GM21786 (cell line): ENCODE measurements around the gene POLR3A.

Source experiments
- ATAC-seq: cut with Tn5 transposase; IDR thresholded peaks from one replicate; pipeline ENCODE4 v1.9.1; 2021; ENCODE audit not compliant: unreplicated experiment

POLR3A gene

DNA sequence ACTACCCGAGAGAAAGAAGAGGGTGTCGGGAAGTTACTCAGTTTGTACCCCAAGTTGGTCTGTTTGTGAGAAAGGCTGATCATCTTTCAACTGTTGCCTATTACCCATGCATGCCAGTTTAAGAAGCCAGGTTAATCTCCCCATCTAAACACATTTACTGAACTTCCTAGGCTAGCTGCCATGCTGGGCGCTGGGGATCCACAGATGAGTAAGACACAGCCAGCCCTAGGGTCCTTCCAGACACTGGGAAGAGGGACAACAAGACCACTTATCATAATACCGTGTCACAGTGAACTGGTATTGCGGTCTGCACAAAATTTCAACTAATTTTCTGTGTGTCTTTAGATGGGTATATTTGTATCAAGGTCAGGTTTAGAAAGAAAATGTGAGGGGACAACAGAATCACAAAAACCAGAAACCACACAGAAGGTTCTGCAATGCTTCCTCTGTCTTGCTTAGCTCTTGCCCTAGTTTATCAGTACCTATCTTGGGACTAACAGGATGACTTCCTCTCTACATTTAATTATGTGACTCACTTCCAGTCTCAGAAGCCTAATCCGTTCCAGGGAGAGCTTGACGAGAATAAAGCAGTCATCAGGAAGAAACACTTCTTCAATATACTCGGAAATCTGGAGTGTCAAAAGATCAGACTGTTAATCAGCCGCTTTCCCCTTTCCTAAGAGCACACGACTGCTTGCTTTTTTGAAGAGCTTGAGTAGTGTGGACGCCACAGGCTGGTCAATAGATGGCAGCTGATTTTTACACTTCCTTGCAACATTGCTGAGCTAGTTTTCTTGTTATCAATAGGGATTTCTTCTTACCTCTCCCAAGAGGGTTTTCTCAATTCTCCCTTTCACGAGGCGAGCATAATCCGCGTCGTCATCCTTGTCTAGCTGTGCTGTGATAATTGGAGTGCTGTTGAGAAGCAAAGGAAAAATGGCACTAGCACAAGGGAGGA is 45.7 kb downstream of the POLR3A start:
- no peak for ATAC-seq

GRCh38 chr10:77981281-77981680 is 48.0 kb downstream of the POLR3A start:
- no peak for ATAC-seq

DNA sequence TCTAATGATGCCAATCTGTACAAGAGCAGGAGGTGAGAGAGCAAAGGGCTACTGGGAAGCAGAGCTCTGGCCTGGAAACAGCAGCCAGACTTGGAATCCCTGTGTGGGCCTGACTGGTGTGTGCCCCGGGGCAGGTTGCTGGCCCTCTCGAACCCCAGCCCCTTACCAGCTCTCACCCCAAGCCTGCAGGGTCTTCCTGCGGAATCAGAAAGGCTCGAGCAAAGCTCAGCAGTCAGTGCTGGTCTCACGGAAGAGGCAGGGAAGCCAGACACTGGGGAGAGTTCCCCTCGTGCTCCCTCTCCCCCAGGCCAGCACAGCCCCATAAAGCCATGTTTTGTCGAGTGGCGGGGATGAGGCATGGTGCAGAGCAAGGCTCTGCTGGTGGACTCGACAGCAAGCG is 50.1 kb downstream of the POLR3A start:
- ATAC-seq = no peak

- ATAC-seq = no peak
Observed at GRCh38 chr10:77978360-77978759, 51.0 kb downstream of the POLR3A start.

GRCh38 chr10:77977934-77978333 is 51.4 kb downstream of the POLR3A start:
- no peak for ATAC-seq

DNA sequence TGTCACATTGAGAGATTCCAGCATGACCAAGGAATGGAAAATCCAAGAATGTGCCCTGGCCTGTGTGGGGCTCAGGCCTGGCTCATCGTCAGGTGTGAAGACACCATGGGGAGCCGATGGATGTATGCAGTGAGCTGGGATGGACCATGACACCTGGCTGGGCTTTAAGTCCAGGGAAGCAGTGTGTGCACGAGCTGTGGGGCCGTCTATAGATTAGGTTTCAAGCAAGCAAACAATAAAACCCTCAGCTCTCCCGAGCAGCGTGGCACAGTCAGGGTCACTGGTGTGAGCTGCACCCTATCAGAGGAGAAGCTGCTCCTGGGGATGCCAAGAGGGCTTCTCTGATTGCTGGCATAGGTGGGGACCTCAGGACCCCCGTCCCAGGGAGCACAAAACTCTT is 52.3 kb downstream of the POLR3A start:
- ATAC-seq = no peak

DNA sequence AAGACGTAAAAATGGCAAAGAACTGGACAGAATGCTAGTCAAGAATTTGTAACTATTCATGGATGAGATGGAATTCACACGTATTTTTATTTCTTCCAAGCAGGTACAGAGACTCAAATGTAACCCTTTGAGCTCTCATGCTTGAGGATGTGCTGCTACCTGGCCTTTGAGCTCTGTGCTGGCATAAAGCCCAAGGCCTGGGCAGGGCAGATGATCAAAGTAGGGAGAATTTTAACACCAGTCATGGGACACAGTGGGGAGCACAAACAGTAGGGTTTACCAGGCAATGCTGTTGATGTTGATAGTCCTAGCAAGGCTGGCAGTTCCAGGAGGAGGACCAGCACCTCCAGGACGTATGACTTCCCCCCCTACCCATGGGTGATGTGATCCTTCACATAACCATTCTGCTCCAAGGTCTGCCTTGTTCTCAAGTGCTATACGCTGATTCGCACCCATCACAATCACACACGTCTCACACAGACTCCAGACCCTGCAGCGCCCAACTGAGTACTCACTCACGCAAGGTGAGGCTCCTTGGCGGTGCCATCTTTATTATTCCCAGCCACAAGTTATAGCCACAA is 54.1 kb downstream of the POLR3A start:
- no peak for ATAC-seq

DNA sequence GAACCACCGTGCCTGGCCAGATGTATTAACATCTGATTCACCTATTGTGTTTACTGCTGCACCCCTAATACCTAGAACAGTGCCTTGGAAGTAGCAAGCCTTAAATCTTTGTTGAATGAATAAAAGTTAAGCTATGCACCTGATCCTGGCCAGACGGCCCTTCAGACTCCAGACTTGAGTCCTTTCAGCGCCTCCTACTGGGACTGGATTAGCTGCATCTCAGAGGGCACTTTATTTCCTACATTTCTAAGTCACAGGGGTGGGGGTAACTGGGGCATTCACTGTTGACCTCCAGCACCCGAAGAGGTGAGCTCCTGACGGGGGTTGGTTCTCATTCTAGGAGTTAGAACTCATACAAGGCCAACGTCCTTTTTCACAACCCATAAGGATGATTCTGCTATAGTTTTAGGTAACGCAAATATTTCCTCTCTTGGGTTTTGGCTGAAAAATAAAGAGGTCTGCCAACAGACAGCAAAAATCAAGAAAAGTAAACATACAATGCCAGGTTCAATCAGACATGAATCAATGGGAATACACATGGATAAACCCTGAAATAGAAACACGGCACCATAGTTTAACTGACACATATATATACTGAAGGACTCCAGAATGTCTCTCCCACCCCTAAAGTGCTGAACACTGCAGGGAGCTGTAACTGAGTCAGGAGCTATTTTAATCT is 54.8 kb downstream of the POLR3A start:
- no peak for ATAC-seq

DNA sequence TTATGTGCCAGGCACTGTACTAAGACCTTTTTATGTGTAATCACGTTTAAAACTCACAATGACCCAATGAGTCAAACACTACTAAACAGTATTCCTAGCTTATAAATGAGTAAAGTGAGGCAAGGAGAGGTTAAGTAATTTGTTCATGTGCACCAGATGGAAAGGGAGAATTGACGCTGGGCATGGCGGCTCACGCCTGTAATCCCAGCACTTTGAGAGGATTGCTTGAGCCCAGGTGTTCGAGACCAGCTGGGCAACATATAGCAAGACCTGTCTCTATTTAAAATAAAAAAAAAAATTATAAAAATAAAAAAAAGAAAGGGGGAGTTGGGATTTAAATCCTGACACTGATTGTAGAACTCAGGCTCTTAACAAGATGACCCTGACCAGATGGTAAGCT is 56.0 kb downstream of the POLR3A start:
- no peak for ATAC-seq

- no peak for ATAC-seq
Observed at GRCh38 chr10:77972148-77972547, 57.2 kb downstream of the POLR3A start.

DNA sequence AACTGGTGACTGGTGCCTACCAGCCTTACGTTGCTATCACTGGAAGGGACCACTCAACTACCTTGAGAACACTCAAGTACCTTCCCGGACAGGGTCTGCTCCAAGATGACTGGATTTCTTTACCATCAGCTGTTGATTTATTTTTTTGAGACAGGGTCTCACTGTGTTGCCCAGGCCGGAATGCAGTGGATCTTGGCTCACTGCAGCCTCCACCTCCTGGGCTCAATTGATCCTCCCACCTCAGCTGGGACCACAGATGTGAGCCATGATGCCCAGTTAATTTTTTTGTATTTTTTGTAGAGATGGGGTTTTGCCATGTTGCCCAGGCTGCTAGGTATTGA is 57.5 kb downstream of the POLR3A start:
- no peak for ATAC-seq

GRCh38 chr10:77970869-77971803 is 58.2 kb downstream of the POLR3A start:
- no peak for ATAC-seq

GRCh38 chr10:77969114-77969513 is 60.2 kb downstream of the POLR3A start:
- ATAC-seq = no peak

DNA sequence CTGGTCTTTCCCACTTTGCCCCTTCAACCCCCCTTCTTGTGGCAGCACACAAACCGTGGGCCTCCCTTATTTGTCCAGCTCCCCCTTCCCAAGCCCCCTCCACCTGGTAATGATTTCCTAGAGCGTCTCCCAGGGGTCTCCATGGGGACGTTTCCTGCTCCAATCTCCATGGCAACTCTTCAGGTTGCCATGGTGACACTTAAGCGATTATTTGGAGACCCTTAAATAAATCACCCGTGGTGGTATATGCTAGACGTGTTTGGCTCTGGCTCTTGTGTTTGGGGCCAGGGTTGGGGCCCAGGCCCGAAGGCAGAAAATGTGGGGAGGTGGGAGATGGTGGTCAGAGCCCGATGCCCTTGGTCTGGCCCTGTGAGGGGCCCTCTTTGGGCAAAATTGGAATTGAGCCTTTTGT is 61.7 kb downstream of the POLR3A start:
- no peak for ATAC-seq

DNA sequence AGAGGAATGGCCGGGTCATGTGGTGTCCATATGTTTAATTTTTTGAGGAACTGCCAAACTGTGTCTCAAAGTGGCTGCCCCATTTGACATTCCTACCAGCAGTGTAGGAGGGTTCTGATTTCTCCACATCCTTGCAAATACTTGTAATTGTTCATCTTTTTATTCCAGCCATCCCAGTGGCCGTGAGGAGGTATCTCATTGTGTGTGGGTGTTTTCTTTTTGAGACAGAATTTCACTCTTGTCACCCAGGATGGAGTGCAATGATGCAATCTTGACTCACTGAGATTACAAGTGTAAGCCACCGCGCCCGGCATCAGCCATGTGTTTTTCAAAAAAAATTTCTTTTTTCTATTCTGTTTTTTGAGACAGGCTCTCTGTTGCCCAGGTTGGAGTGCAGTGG is 64.0 kb downstream of the POLR3A start:
- no peak for ATAC-seq

DNA sequence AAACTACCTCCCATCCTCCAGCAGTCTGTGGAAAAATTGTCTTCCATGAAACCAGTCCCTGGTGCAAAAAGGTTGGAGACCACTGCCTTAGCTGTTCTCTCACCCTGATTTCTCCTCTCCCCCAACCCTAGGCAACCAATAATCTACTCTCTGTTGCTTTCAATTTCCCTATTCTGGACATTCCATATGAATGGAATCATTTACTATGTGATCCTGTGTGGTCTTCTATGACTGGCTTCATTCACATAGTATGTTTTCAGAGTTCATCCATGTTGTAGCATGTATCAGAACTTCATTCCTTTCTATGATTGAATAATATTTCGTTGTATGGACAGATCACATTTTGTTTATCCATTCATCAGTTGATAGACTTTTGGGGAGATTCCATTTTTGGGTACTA is 64.5 kb downstream of the POLR3A start:
- no peak for ATAC-seq

DNA sequence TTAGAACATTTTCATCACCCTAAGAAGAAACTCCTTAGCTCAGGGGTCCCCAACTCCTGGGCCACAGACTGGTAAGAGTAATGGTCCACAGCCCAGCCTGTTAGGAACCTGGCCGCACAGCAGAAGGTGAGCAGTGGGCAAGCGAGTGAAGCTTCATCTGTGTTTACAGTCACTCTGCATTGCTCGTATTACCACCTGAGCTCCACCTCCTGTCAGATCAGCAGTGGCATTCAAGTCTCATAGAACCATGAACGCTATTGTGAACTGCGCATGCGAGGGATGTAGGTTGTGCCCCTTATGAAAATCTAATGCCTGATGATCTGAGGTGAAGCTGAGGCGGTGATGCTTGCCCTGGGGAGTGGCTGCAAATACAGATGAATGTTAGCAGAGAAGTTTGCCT is 65.4 kb downstream of the POLR3A start:
- no peak for ATAC-seq

- ATAC-seq = no peak
Observed at GRCh38 chr10:77962350-77963146, 66.8 kb downstream of the POLR3A start.

DNA sequence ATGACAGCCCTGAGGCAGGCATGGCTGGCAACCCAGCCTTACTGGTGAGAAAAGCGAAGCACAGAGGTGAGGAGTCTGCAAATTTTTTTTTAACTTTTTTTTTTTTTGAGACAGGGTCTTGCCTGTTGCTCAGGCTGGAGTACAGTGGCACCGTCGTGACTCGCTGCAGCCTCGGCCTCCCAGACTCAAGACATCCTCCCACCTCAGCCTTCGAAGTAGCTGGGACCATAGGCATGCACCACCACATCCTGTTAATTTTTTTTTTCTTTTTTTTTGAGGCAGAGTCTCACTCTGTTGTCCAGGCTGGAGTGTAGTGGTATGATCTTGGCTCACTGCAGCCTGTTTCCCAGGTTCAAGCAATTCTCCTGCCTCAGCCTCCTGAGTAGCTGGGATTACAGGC is 67.6 kb downstream of the POLR3A start:
- ATAC-seq = no peak

GRCh38 chr10:77960829-77961329 is 68.4 kb downstream of the POLR3A start:
- no peak for ATAC-seq
